Islet precursor cell (in vitro differentiated cells): ENCODE data around the gene DNAJA3.

ENCODE experiments used
- DNase-seq: peaks from one replicate; pipeline ENCODE4 v3.0.0-alpha.2; 2018

DNAJA3 gene

DNA sequence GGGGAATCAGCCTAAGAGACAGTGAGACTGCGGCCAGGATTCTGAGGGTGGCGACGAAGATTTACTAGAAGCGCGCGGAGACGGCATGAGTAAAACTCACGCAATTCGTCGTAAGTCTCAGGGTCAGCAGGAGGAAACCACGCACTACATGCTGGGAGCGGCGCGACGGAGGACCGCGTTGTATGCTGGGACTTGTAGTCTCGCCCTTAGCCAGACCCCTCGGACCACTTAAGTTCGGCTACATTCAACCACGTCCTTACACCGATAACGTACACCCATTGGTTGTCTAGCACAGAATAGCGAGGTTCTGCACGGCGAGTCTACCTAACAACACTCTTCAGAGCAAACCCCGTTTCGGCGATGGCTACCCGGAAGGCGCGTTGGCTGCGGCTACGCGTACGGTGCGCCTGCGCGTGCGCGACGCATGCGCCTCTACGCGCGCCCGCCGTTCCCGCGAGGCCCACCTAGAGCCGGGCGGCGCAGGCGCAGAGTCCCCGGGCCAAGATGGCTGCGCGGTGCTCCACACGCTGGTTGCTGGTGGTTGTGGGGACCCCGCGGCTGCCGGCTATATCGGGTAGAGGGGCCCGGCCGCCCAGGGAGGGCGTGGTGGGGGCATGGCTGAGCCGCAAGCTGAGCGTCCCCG is at the start of gene DNAJA3:
Gene DNAJA3, plus strand, starts transcription at position 491 of the 643 bp plus-strand sequence. Its CDS starts 14 bp downstream, at position 505.
- DNase-seq, result peak; percentile 93

DNA sequence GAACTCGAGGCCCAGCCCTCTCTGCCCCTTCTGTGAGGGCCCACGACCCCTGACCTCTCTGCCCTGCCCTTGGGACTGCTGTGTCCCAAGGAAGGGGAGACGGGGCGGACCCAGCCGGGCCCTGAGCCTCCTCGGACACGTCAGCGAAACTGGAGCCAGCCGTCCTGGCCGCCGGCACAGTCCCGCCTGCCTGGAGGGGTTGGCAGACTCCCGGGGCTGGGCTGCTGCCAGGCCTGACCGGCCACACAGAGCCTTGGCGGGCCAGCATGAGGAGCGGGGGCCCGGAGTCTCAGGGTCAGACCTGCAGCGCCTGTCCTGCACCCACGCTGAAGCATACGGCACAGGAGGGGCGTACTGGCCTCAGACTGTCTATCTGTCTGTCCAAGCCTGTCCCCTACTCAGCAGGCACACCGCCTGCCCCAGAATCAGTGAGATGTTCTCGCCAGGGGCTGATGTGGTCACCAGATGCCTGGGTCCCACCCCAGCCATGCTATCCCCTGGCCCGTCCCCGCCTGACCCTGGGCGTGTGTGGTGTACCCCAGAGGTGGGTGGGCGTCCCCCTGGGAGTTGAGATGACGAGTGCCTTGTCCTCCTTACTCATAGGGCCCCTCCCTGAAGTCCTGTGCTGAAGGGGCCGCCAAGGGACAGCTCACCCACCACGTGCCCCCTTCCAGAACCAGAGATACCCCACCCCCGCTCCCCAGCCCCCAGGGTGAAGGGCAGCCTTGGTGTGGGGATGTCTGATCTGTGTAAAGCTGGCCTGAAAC is 49.4 kb upstream of the DNAJA3 start:
- DNase-seq, result peak; percentile 57

DNA sequence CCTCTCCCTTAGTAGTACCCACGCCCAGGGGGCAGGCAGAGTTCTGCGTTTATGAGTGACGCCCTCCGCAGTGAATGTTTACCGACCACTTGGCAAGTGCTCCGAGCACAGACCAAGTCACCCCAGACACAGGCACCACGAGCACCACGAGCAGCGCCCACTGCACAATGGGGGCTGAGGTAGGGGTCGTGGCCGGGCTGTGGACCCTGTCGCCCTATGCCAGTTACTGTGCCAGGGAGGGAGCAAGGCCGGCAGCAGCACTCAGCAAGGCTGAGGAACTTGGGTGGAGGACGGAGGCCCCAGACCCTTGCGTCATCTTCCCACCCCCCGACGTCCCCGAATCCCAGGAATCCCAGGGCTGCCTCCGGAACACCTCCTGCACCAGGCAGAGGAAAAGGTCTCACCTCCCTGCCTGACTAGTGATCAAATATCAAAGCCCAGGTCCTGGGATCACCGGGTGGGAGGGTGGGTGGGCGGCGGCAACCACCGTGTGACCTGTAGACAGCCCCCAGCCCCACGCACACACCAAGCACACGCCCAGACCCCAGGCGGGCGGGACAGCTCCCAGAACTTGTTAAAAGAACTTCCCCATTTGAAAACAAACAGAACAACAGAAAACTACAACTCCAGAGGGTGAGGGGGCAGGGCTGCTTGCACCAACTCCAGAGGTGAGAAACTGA is 48.6 kb upstream of the DNAJA3 start:
- peak; percentile 53 for DNase-seq

DNA sequence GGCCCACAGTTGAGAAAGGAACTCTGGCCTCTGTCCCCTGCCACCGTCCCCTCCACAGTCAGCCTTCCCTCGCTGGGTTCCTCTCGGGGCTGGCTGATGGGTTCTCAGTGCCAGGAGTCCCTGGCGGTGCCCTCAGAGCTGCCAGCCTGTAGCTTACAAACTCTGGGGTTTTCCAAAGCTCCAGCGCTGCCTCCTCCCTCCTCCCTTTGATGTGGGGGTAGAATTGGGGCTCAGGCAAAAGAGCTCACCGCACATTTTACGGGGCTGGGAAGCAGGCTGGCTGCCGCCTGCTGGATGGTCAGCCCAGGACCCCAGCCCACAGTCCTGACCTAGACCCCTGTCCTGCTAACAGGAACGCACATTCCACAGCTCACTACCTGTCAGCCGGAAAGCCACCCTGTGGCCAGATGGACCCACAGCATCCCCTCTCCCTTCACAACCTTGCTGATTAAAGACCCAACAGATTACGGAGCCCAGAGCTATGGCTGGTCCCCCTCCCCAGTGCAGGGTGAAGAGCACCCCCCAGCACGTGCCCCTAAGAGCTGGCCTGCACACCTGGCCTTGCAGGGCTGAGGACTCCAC is 48.0 kb upstream of the DNAJA3 start:
- peak; percentile 71 for DNase-seq

DNA sequence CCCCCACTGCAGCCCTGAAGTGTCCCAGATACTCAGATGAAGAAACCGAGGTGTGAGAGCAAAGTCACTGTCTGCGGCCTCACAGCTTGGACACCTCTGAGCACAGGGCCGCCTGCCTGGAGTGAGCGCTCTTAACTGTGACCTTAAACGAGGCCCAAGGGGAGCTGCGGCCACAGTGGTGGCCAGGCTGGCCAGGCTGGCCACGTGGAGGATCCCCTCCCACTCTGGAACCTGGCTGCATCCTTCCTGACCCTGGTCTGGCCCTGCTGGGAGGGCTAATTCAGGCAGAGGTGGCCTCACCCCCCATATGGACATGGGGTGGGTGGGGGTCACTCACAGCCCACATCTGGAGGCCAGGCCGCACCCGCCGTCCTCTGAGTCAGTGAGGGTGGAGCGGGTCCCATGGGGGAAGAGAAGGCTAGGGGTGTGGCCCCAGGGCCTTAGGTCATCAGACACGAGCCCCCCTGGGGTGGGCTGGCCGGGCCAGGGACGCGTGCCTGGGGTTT is 47.5 kb upstream of the DNAJA3 start:
- peak; percentile 50 for DNase-seq

DNA sequence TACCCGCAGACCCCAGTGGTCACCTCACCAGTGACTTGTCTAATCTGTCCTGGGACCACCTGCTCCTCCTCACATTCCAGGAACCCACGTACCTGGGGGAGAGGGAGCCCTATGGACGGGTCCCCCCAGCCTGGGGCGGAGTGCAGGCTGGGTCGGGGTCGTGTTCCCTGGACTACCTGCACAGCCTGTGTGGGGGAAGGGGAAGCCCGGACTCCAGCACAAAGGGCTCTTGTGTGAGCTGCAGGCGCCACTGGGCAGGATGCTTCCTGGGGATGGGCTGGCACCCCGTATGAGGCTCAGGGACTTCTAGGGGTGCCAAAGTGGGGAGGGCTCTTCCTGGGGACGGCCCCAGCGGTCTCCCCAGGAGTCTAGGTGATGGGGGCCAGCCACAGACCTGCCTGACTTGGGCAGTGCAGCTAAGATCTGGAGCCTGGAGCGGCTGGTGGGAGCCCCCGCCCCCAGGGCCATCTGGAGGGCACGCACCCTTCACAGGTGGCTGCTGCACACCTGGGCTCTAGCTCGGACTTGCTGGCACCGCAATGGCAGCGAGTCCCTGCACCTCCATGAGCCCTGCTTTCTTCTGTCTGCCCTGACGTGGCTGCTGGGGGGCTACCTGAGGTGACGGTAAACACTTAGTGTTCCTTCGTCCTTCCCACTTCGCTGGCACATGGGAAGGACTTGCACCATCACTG is 46.5 kb upstream of the DNAJA3 start:
- DNase-seq, result peak; percentile 63

DNA sequence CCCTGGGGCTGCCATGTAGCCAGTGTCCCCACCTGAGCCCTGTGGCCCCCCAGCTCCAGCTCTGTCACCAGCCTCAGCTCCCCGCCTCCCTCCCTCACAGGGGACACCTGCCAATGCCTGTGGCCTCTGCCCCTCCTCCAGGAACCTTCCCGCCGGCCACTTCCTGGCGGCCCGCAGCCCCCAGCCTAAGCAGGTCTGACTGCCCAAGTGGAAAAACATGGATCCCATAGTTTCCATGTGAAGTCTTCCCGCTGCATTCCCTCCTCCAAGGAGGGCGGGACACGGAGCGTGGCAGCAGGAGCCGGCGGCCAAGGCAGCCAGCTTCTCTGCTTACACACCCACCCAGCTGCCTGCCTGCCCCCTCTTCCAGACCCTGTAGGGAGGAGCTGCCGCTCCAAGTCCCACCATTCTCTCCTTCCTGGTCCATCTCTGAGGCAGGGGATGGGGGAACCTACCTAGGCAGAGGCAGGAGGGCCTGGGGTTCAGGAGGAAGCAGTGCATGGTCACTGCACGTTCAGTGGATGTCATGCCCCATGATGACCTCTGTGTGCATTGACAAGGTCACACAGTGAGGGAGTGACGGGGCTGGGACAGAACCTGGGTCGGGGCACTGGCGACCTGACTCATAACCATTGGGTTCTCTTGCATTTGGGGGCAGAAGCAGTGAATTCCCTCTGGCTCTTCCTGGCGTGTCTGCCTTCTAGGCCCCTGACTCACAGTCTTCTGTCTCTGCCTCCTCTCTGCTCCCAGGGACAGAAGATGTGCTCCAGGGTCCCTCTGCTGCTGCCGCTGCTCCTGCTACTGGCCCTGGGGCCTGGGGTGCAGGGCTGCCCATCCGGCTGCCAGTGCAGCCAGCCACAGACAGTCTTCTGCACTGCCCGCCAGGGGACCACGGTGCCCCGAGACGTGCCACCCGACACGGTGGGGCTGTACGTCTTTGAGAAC is 45.3 kb upstream of the DNAJA3 start:
- peak; percentile 48 for DNase-seq

DNA sequence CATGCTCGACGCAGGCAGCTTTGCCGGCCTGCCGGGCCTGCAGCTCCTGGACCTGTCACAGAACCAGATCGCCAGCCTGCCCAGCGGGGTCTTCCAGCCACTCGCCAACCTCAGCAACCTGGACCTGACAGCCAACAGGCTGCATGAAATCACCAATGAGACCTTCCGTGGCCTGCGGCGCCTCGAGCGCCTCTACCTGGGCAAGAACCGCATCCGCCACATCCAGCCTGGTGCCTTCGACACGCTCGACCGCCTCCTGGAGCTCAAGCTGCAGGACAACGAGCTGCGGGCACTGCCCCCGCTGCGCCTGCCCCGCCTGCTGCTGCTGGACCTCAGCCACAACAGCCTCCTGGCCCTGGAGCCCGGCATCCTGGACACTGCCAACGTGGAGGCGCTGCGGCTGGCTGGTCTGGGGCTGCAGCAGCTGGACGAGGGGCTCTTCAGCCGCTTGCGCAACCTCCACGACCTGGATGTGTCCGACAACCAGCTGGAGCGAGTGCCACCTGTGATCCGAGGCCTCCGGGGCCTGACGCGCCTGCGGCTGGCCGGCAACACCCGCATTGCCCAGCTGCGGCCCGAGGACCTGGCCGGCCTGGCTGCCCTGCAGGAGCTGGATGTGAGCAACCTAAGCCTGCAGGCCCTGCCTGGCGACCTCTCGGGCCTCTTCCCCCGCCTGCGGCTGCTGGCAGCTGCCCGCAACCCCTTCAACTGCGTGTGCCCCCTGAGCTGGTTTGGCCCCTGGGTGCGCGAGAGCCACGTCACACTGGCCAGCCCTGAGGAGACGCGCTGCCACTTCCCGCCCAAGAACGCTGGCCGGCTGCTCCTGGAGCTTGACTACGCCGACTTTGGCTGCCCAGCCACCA is 44.4 kb upstream of the DNAJA3 start:
- DNase-seq, result peak; percentile 55

DNA sequence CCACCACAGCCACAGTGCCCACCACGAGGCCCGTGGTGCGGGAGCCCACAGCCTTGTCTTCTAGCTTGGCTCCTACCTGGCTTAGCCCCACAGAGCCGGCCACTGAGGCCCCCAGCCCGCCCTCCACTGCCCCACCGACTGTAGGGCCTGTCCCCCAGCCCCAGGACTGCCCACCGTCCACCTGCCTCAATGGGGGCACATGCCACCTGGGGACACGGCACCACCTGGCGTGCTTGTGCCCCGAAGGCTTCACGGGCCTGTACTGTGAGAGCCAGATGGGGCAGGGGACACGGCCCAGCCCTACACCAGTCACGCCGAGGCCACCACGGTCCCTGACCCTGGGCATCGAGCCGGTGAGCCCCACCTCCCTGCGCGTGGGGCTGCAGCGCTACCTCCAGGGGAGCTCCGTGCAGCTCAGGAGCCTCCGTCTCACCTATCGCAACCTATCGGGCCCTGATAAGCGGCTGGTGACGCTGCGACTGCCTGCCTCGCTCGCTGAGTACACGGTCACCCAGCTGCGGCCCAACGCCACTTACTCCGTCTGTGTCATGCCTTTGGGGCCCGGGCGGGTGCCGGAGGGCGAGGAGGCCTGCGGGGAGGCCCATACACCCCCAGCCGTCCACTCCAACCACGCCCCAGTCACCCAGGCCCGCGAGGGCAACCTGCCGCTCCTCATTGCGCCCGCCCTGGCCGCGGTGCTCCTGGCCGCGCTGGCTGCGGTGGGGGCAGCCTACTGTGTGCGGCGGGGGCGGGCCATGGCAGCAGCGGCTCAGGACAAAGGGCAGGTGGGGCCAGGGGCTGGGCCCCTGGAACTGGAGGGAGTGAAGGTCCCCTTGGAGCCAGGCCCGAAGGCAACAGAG is 43.5 kb upstream of the DNAJA3 start:
- peak; percentile 46 for DNase-seq

DNA sequence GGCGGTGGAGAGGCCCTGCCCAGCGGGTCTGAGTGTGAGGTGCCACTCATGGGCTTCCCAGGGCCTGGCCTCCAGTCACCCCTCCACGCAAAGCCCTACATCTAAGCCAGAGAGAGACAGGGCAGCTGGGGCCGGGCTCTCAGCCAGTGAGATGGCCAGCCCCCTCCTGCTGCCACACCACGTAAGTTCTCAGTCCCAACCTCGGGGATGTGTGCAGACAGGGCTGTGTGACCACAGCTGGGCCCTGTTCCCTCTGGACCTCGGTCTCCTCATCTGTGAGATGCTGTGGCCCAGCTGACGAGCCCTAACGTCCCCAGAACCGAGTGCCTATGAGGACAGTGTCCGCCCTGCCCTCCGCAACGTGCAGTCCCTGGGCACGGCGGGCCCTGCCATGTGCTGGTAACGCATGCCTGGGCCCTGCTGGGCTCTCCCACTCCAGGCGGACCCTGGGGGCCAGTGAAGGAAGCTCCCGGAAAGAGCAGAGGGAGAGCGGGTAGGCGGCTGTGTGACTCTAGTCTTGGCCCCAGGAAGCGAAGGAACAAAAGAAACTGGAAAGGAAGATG is 42.8 kb upstream of the DNAJA3 start:
- no peak for DNase-seq

DNA sequence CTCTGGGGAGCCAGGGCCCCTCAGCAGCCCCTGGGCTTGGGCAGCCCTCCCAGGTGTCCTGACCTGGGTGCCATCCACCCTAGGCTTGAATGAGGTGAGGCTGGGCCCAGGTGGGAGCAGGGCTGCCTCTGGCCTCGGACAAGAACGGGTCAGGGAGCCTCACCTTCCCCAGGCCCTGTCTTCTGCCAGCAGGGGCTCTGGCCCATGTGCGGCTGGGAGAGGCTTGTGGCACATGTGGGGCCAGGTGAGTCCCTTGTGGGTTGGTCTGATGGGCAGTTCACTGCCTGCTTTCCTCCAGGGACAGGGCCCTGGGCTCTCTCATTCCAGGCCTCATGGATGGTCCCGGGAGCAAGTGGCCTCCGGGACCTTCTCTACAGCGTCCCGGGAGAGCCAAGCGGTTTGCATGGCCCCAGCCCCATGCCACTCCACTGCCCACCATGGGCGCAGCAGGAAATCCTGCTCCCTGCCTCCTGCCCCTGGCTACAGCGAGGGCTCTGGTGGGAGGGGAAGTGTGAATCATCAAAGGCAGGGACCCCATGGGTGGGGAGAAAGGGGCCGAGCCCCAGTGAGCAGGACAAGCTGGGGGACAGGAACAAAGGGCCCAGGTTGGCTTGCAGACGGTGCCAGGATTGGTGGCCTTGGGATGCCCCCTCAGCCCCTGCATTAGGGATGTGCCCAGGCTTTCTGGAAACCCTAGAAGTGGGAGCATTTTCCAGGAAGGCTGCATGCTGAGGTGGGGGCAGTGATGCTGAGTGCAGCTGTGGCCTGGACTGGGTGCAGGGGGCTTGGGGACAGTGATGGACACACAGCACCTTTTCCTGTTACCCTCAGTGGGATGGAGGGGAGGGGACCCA is 41.9 kb upstream of the DNAJA3 start:
- DNase-seq, result peak; percentile 49

DNA sequence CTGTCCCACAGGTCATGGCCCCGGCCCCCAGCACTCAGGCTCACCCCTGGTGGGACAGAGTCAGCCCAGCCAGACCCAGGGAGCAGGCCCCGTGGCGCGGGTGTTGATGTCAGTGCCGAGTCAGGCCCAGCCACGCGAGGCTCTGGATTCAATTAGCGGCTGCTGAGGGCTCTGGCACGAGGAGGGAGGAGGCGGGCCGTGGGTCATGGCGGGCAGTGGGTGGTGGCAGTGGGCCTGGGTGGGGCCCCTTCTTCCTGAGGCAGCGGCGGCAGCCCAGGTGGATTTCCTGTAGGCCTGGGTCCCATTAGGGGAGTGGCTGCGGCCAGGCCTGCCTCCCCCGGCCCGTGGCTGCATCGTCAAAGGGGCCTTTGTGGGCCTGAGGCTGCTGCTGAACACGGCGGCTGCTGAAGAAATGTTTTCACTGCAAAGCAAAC is 41.1 kb upstream of the DNAJA3 start:
- peak; percentile 81 for DNase-seq

DNA sequence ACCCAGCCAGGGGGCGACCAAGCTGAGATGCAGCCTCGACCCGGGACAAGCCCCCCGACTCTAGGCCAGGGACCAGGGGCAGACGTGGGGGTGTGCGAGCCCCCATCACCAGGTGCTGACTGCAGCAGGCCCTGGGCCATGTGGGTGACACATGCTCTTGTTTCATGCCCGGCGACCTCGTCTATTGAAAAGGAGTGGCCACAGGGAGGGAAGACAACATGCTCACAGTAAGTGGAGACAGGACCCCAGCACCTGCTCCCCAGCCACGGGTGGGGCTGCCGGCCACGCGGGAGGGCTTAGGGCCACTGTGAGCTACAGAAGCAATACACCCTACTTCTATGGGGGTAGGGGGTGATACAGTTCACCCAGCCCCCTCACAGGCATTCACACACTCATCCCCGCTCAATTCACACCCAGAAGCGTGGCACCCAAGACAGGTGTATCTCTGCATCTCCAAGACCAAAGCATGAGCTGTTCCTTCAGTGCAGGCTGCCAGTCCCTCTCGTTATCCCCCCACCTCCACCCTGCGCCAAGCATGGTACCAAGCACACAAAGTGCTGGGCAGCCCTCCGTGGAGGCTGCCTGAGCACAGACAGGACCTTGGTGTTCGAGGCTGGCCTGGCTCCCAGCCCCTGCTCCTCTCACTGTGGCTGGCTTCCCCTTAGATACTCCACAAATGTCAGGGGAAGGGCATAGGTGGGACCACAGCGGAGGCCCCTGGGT is 40.4 kb upstream of the DNAJA3 start:
- DNase-seq, result peak; percentile 55

DNA sequence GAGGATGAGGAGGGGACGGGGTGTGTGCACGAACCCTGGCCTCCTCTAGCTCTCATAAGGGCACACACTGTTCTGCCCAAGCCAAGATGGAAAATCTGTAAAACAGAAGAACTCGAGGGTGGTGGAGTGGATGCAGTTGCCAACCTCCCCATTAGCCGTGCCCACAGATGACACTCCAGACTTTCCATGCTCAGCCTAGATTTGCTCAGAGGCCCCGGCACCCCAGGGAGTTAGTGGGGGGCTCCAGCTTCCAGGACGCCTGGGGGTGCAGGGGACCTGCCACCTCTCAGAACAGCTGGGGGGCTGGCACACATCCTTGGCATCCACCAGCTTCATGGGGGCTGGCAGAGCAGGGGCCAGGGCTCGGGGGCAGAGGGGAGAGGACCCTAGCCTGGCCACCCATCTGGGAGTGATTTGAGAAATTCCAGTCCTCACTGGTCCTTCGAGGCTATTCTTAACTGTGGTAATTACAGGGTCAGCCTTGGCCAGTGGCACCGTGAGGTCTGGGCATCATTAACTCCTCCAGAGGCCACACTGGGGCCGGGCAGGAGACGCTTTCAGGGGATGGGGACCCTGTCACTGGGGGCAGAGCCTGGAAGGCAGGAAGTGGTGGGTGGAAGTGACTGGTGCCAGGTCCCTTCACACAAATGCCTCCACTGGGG is 39.7 kb upstream of the DNAJA3 start:
- DNase-seq, result peak; percentile 47

DNA sequence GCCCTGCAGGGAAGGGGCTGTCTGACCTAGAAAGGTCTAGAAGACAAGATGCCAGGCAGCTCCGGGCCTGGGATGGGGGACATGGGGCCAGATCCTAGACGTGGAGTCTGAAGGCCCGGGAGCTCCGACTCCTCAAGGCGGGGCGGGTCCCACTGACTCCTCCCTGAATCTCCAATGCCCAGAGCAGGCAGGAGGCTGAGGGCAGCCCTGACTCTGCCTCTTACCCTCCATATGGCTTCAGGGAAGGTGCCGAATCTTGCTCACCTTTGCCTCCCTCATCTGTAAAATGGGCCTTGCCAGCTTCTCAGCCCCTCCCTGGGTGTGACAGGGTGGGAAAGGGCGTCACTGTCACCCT is 39.2 kb upstream of the DNAJA3 start:
- peak; percentile 56 for DNase-seq

DNA sequence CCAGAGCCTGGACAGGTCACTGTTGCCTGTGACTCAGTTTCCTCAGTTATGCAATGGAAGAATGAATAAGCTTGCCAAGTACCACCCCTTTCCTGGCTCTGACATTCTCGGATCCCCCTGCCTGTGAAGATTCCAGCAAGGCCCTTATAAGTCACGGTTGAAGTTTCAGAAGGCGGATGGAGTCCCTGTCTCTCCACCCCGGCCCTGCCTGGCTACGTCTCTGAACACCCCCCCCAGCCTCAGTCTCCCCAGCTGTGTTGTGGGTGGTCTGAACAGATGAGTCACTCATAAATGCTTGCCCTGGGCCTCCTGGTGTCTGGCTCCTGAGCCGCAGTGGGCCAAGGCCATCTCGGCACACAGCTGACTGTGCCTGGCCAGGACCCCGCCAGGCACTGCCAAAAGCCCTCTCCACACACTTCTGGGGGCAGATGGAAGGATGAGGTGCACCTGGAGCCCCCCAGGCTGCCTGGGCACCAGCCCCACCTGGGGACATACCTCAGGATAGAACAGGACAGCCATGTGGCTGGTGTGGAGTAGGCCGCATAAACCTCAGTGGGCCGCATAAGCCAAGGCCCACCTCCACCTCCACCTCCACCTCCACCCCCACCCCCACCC is 38.6 kb upstream of the DNAJA3 start:
- peak; percentile 53 for DNase-seq
